ENCODE data around the gene USP30. TPM values are rescaled to one million over a fixed set of nuclear protein-coding genes. Genes with fewer than 3 reads are reported as not detected.

Gene USP30
- total and polyA plus RNA-seq, 8 donors: 4.8 to 11.2 (median 9.3) TPM

DNA sequence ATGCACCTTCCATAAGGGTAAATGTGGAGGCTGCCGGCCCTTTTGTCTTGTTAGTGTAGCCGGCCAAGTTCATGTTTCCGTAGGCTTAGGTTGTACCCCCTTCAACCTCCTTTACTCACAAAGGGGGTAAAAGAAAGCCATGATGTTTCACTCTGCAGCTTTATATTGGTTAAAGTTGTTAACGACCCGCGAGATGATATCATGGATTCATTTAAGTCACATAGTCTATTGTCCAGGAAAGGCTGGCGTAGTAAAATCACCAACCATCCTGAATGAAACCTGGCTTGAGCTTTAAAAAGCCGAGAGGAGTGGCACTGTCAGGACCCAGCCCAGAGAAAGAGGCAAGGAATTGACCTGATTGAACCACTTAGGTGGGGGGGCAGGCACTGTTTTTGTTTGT lies 46.3 kb downstream of the USP30 start:
- peaks cover 5 to 15% (median 7%) of the 10 kb centered on the region in 3 donors for H3K4me1 ChIP-seq
- H3K9me3 ChIP-seq: no peaks in the 10 kb centered on the region
- FAIRE-seq: no peak
- no peaks in the 10 kb centered on the region for H3K27me3 ChIP-seq
- H3K36me3 ChIP-seq: peaks cover 0 to 17% (median 0%) of the 10 kb centered on the region in 3 donors
- H3K4me3 ChIP-seq: peak overlapping the region; percentile 61 to 99 (median 79)
- ATAC-seq: peak in 2 of 4 donors; percentile 7 to 10
- peak overlapping the region; percentile 36 to 86 (median 71) for H3K27ac ChIP-seq
- DNase-seq: no peak
- WGBS, 2 donors: 2% methylated on average over 8 of the region's 8 CpGs
- TF ChIP-seq, protein P1, sequence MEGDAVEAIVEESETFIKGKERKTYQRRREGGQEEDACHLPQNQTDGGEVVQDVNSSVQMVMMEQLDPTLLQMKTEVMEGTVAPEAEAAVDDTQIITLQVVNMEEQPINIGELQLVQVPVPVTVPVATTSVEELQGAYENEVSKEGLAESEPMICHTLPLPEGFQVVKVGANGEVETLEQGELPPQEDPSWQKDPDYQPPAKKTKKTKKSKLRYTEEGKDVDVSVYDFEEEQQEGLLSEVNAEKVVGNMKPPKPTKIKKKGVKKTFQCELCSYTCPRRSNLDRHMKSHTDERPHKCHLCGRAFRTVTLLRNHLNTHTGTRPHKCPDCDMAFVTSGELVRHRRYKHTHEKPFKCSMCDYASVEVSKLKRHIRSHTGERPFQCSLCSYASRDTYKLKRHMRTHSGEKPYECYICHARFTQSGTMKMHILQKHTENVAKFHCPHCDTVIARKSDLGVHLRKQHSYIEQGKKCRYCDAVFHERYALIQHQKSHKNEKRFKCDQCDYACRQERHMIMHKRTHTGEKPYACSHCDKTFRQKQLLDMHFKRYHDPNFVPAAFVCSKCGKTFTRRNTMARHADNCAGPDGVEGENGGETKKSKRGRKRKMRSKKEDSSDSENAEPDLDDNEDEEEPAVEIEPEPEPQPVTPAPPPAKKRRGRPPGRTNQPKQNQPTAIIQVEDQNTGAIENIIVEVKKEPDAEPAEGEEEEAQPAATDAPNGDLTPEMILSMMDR (IDR thresholded peaks at IDR 0.05): no peak
- intact Hi-C loops (cut with DNase I): loop anchor here in 1 of 3 donors (10.0 kb wide), 1 partner anchor 214 kb away; the partner anchor contains the start of gene DAO

DNA sequence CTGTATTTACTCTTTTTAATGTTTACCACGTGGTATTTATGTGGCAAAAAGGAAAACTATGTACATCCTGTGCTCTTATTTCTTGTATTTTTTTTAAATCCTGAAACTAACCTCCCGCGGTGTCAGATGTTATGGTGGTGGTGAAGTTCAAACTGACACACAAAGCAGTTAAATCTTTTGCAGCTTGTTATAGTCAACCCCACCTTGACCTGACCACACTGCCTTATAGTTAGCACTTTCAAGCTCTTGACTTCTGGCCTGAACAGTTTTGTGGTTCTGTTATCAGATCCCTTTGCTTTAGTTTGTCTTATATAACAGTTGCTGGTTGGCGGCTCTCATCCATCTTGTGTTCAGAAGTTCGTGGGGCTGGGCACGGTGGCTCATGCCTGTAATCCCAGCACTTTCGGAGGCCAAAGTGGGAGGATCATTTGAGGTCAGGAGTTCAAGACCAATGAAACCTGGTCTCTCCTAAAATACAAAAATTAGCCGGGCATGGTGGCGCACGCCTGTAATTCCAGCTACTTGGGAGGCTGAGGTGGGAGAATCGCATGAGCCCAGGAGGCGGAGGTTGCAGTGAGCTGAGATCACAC lies 47.1 kb downstream of the USP30 start:
- WGBS, 2 donors: 75 to 80% methylated on average over 12 of the region's 12 CpGs
- no peak overlapping the region for H3K27ac ChIP-seq
- no peak for FAIRE-seq

DNA sequence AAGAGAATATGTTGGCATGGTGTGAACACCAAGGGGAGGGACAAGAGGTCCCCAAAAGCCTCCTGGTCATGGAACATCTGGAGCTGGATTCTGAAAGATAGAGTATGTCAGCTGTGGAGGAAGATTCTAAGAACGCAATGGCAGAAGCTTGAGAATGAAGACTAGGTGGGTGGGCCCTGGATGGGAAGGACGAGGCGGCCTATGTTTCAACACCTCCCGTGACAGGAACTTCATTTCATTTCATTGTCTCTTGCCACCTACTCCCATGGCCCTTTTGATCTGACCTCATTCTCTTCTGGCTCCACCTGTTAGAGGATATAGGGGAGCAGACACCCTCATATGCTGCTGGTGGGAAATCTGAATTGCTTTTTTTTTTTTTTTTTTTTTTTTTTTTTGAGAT lies 48.4 kb downstream of the USP30 start:
- intact Hi-C loops (cut with DNase I): no loop called here
- FAIRE-seq: no peak
- DNase-seq: no peak

More for the DNA sequence above, 47.1 kb downstream of the USP30 start:
- ATAC-seq (no peak), DNase-seq (no peak)
- intact Hi-C loops (cut with DNase I): loop anchor here in 1 of 3 donors (10.0 kb wide), 1 partner anchor 215 kb away; the partner anchor contains the start of gene DAO
- Histone ChIP-seq H3K9me3 (no peaks in the 10 kb centered on the region), H3K27me3 (no peaks in the 10 kb centered on the region), H3K4me1 (peaks cover 5 to 15% (median 7%) of the 10 kb centered on the region in 3 donors), H3K36me3 (peaks cover 0 to 26% (median 3%) of the 10 kb centered on the region in 3 donors), H3K4me3 (peak overlapping the region in 2 of 4 donors; percentile 62 to 96)
- TF ChIP-seq, protein P1 (IDR thresholded peaks at IDR 0.05): no peak

DNA sequence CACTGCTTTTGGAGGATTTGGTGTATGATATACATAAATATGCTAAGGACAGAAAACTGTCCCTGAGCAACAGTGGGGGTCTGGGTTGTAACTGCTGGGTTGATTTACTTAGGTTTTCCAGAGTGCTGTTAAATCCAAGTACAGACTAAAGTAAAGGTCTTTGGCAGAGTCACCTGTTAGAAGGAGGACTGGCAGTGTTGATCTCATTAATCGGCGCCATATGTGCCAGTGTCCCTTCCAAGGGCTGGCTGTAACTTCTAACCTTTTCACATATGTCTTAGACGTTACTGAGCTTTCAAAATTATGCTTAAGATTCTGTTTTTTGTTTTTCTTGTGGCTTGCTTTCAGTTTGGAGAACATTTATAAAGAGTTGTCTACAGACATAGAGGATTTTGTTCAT lies 50.1 kb downstream of the USP30 start:
- ATAC-seq (no peak), FAIRE-seq (no peak), DNase-seq (no peak)
- peaks cover 5 to 12% (median 7%) of the 10 kb centered on the region in 3 donors for H3K4me1 ChIP-seq
- 88 to 89% methylated on average over 3 of the region's 3 CpGs for WGBS, 2 donors
- H3K27ac ChIP-seq: no peak overlapping the region
- H3K9me3 ChIP-seq: no peaks in the 10 kb centered on the region
- intact Hi-C loops (cut with DNase I): no loop called here
- TF ChIP-seq, protein P1 (IDR thresholded peaks at IDR 0.05): no peak
- no peaks in the 10 kb centered on the region for H3K27me3 ChIP-seq
- H3K4me3 ChIP-seq: no peak overlapping the region
- peaks cover 0 to 39% (median 10%) of the 10 kb centered on the region in 3 donors for H3K36me3 ChIP-seq

More for the DNA sequence above, 48.4 kb downstream of the USP30 start:
- no peak overlapping the region for H3K27ac ChIP-seq
- WGBS, 2 donors: 95 to 98% methylated on average over 4 of the region's 4 CpGs
- peaks cover 5 to 15% (median 7%) of the 10 kb centered on the region in 3 donors for H3K4me1 ChIP-seq
- no peaks in the 10 kb centered on the region for H3K9me3 ChIP-seq
- peaks cover 0 to 34% (median 10%) of the 10 kb centered on the region in 3 donors for H3K36me3 ChIP-seq
- TF ChIP-seq, protein P1 (IDR thresholded peaks at IDR 0.05): no peak
- no peak overlapping the region for H3K4me3 ChIP-seq
- ATAC-seq: no peak
- no peaks in the 10 kb centered on the region for H3K27me3 ChIP-seq

DNA sequence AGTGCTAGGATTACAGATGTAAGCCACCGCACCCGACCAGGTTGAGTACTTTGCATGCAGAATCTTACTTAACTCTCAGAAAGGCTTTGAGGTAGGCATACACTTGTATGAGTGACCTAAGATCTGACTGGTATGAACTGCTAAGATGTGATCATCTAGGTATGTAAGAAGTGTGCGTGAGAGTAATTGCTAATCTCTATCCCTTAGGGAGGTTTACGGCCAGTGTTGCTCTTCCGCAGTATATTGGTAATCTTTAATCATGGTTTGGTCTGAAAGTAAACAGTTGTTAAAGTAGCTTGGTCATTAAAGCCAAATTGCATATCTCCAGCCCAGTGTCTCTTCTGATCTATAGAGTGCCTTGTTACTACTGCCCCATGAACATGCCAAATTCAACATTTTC lies 52.8 kb downstream of the USP30 start:
- Histone ChIP-seq H3K9me3 (no peaks in the 10 kb centered on the region), H3K4me3 (no peak overlapping the region), H3K36me3 (peaks cover 0 to 39% (median 10%) of the 10 kb centered on the region in 3 donors), H3K27me3 (no peaks in the 10 kb centered on the region), H3K27ac (no peak overlapping the region), H3K4me1 (no peaks in the 10 kb centered on the region)
- intact Hi-C loops (cut with DNase I): no loop called here
- TF ChIP-seq, protein P1 (IDR thresholded peaks at IDR 0.05): no peak
- DNase-seq (no peak), FAIRE-seq (no peak), ATAC-seq (no peak)
- WGBS, 2 donors: 81 to 87% methylated on average over 5 of the region's 5 CpGs
